MG63 (cell line): ENCODE measurements around the gene FAH. TPM values are rescaled to one million over a fixed set of nuclear protein-coding genes. Genes with fewer than 3 reads are reported as not detected.
A peak's percentile ranks its signal among the peaks of the same experiment; 100 is the strongest.
"Not testable (repeated sequence)": the region's sequence is repeated elsewhere in the genome, so short reads cannot be mapped to it uniquely, and the experiment has no call there.

Experiments
- DNase-seq: peaks from one replicate; pipeline ENCODE4 v3.0.0-alpha.2; 2020
- H3K27me3 ChIP-seq: fragments of 250-450 bp; sonication (Bioruptor Pico); 2 replicates; pipeline ENCODE4 v1.5.1; 2020; ENCODE audit warnings: mild to moderate bottlenecking, moderate library complexity
- H3K36me3 ChIP-seq: fragments of 250-450 bp; sonication (Bioruptor Pico); 2 replicates; pipeline ENCODE4 v1.5.1; 2020; ENCODE audit warnings: mild to moderate bottlenecking, moderate library complexity
- H3K4me3 ChIP-seq: fragments of 250-450 bp; sonication (Bioruptor Pico); 2 replicates; pipeline ENCODE4 v1.5.1; 2020; ENCODE audit warnings: mild to moderate bottlenecking, moderate library complexity
- H3K9me3 ChIP-seq: fragments of 250-450 bp; sonication (Bioruptor Pico); 2 replicates; pipeline ENCODE4 v1.5.1; 2020; ENCODE audit warnings: mild to moderate bottlenecking, moderate library complexity
- total RNA-seq: library from RNA; depleted of rRNA; stranded (reverse); fragments of >200 nt; shearing (Covaris generic); gene quantifications from 2 replicates; pipeline ENCODE4 v1.2.3, GENCODE V29; 2014; ENCODE audit warnings: low replicate concordance

The FAH gene
- total RNA-seq, 1 experiment from 2014 or later = 93.3 TPM

GRCh38 chr15:80138961-80139360, 13.8 kb upstream of the FAH start:
- Histone ChIP-seq H3K27me3 (no peaks in the 10 kb centered on the region), H3K4me3 (no peak overlapping the region), H3K9me3 (no peaks in the 10 kb centered on the region), H3K36me3 (peaks cover 16% of the 10 kb centered on the region)
- no peak for DNase-seq

DNA sequence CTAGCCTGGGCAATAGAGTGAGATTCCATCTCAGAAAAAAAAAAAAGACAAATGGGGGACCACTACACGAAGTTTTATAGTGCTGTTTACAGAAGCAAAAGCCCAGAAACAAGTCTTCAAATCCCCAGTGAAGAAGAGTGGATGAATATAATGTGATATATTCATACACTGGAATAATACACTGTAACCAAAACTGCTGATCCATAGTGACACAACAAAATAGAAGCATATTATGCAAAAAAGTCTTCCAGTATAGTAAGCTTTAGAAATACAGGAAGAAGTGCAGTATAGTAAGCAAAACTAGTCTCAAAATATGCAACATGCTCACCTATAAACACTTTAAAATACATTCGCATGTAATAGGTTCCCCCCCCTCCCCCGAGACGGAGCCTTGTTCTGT, 11.9 kb upstream of the FAH start:
- H3K9me3 ChIP-seq = no peaks in the 10 kb centered on the region
- H3K36me3 ChIP-seq = peaks cover 6% of the 10 kb centered on the region
- no peak for DNase-seq

DNA sequence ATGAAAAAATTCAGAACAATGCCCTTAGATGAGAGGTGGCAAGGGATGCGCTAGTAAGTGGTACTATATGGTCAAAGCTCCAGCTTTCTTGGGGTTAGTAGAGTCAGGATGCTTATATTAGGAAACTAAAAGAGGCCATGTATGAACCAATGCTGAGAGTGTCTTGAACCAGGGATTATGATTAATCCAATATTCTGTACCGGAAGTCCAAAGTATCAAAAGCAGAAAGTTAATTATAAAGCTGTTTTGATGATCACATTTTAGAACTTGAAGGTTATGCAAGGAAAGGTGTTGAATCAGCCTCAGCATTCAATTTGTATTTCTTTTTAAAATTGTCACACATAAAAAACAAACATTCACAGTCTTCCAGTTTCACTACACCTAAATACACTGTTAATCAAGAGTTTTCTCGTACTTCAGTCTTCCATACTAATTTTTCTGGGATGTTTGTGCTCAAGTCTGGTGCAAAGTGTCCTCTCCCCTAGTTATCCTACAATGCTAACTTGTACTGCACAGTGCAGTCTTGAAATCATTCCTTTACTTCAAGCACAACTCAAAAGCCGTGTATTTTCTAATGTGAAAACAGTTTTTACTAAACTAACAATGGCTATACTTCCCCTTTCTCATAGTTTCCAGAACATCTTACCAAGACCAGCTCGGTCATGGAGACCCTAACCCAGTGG, 10.7 kb upstream of the FAH start:
- no peaks in the 10 kb centered on the region for H3K9me3 ChIP-seq
- H3K36me3 ChIP-seq = peaks cover 3% of the 10 kb centered on the region
- DNase-seq = no peak
- H3K4me3 ChIP-seq = no peak overlapping the region
- H3K27me3 ChIP-seq = no peaks in the 10 kb centered on the region

More for the DNA sequence above, 11.9 kb upstream of the FAH start:
- H3K4me3 ChIP-seq = no peak overlapping the region
- H3K27me3 ChIP-seq = no peaks in the 10 kb centered on the region

DNA sequence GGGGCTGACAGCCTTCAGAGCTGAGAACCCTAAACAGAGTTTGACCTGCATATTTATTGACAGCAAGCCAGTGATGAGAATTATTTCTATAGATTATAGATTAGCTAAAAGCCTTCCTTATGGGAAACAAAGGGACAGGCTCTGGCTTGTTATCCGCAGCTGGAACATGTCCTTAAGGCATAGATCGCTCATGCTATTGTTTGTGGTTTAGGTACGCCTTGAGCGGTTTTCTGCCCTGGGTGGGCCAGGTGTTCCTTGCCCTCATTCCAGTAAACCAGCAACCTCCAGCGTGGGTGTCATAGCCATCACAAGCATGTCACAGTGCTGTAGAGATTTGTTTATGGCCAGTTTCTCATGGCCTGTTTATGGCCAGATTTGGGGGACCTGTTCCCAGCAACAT, 10.2 kb upstream of the FAH start:
- H3K9me3 ChIP-seq = no peaks in the 10 kb centered on the region
- no peak for DNase-seq
- H3K4me3 ChIP-seq = no peak overlapping the region
- H3K36me3 ChIP-seq = no peaks in the 10 kb centered on the region
- no peaks in the 10 kb centered on the region for H3K27me3 ChIP-seq

- Histone ChIP-seq H3K27me3 (no peaks in the 10 kb centered on the region), H3K9me3 (no peaks in the 10 kb centered on the region), H3K4me3 (no peak overlapping the region), H3K36me3 (peaks cover 15% of the 10 kb centered on the region)
- no peak for DNase-seq
Observed at GRCh38 chr15:80151148-80151547, 1.7 kb upstream of the FAH start.

DNA sequence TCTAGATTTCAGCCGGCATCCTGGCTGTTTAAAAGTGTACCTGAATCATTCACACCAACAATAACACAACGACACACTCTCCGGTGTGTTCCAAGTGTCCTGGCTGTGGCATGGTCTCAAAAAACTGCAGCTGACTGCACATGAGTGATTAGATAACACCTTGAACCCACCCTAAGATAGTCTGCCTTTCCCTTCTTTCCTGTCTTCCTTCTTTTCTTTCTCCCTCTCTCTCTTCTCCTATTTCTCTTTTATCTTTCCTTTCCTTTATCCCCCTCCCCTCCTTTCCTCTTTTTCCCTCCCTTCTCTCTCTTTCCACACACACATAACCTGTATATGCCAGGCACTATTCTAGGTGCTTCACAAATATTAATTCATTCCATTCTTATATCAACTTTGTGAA, 1.2 kb upstream of the FAH start:
- Histone ChIP-seq H3K9me3 (no peaks in the 10 kb centered on the region), H3K36me3 (peaks cover 15% of the 10 kb centered on the region), H3K4me3 (peak overlapping the region; percentile 49), H3K27me3 (no peaks in the 10 kb centered on the region)
- no peak for DNase-seq

DNA sequence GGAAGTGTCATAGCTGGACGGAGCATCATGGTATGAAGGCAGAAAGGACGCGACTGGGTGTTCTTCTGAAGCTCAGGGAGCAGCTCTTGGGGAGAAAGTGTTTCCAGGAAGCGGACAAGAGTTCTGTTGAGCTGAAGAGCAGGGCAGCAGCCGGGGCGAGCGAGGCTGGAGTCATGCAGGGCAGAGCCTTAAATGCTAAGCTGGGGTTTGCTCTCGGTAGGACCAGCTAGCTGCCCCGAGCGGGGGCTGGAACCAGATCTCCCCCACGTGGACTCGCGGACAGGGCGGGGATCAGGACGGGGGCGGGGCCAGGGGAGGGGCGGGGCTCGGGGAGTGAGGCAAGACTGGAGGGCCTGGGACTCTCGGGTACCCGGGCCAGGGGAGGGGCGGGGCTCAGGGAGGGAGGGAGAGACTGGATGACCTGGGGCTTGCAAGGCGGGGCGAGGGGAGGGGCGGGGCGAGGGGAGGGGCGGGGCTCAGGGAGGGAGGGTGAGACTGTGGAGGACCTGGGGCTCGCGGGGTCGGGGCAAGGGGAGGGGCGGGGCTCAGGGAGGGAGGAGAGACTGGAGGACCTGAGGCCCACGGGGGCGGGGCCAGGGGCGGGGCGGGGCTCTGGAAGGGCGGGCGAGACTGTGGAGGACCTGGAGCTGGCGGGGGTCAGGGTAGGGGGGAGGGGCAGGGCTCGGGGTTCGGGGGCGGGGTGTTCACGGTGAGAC, 461 bp upstream of the FAH start:
- Histone ChIP-seq H3K9me3 (no peaks in the 10 kb centered on the region), H3K4me3 (peak overlapping the region; percentile 92), H3K36me3 (peaks cover 18% of the 10 kb centered on the region), H3K27me3 (no peaks in the 10 kb centered on the region)
- peak; percentile 99 for DNase-seq

- peak overlapping the region; percentile 92 for H3K4me3 ChIP-seq
- no peak for DNase-seq
Observed at GRCh38 chr15:80153900-80154299, 1.1 kb downstream of the FAH start.

GRCh38 chr15:80154336-80154735, 1.5 kb downstream of the FAH start:
- Histone ChIP-seq H3K36me3 (peaks cover 30% of the 10 kb centered on the region), H3K9me3 (no peaks in the 10 kb centered on the region), H3K4me3 (no peak overlapping the region; the same call in 1 of the 2 replicates), H3K27me3 (no peaks in the 10 kb centered on the region)
- no peak for DNase-seq

More at GRCh38 chr15:80153900-80154299, 1.1 kb downstream of the FAH start:
- Histone ChIP-seq H3K27me3 (no peaks in the 10 kb centered on the region), H3K9me3 (no peaks in the 10 kb centered on the region), H3K36me3 (peaks cover 28% of the 10 kb centered on the region)

- H3K27me3 ChIP-seq = no peaks in the 10 kb centered on the region
- no peak for DNase-seq
Observed at GRCh38 chr15:80155001-80155377, 2.2 kb downstream of the FAH start.

DNA sequence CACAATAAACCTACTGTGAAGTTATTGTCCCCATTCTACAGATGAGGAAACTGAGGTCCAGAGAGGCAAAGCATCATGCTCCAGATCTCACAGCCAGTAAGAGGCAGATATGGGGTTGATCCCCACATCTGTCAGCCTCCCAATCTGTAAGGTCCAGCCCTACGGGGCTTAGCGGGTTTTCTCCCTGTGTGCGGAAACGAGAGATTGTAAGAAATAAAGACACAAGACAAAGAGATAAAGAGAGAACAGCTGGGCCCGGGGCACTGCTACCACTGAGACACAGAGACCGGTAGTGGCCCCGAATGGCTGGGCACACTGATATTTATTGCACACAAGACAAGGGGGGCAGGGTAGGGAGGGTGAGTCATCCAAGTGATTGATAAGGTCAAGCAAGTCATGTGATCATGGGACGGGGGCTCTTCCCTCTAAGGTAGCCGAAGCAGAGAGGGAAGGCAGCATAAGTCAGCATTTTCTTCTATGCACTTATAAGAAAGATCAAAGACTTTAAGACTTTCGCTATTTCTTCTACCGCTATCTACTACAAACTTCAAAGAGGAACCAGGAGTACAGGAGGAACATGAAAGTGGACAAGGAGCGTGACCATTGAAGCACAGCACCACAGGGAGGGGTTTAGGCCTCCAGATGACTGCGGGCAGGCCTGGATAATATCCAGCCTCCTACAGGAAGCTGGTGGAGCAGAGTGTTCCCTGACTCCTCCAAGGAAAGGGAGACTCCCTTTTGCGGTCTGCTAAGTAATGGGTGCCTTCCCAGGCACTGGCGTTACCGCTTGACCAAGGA, 2.8 kb downstream of the FAH start:
- not testable (repeated sequence) for H3K9me3 ChIP-seq, H3K27me3 ChIP-seq, H3K4me3 ChIP-seq
- DNase-seq = peak; percentile 56
- peaks cover 42% of the 10 kb centered on the region for H3K36me3 ChIP-seq

More at GRCh38 chr15:80155001-80155377, 2.2 kb downstream of the FAH start:
- Histone ChIP-seq H3K4me3 (no peak overlapping the region), H3K36me3 (peaks cover 36% of the 10 kb centered on the region), H3K9me3 (no peaks in the 10 kb centered on the region)

- Histone ChIP-seq H3K36me3 (peaks cover 47% of the 10 kb centered on the region), H3K9me3 (no peaks in the 10 kb centered on the region), H3K4me3 (no peak overlapping the region), H3K27me3 (no peaks in the 10 kb centered on the region)
- DNase-seq = no peak
Observed at GRCh38 chr15:80156176-80156720, 3.4 kb downstream of the FAH start.

- no peaks in the 10 kb centered on the region for H3K27me3 ChIP-seq
- H3K4me3 ChIP-seq = no peak overlapping the region
- DNase-seq = no peak
- no peaks in the 10 kb centered on the region for H3K9me3 ChIP-seq
- peaks cover 54% of the 10 kb centered on the region for H3K36me3 ChIP-seq
Observed at GRCh38 chr15:80157215-80157614, 4.4 kb downstream of the FAH start.

DNA sequence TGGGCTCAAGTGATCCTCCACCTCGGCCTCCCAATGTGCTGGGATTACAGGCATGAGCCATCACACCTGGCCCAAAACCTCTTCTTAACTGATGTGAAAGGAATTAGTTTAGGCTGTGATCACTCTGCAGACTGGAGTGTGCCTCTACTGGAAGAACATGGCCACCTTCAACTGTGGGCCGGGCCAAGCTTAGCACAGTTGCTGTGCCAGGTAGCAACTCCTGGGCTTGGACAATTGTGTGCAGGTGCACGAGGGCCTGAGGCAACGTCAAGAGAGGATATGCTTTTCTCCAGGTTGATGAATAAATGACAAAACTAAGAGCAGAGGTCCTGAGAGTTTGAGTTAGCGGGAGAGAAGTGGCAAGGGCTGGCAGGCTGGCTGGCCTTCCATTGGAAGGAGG, 6.5 kb downstream of the FAH start:
- no peak for DNase-seq
- Histone ChIP-seq H3K9me3 (no peaks in the 10 kb centered on the region), H3K36me3 (peaks cover 70% of the 10 kb centered on the region), H3K27me3 (no peaks in the 10 kb centered on the region), H3K4me3 (no peak overlapping the region)

DNA sequence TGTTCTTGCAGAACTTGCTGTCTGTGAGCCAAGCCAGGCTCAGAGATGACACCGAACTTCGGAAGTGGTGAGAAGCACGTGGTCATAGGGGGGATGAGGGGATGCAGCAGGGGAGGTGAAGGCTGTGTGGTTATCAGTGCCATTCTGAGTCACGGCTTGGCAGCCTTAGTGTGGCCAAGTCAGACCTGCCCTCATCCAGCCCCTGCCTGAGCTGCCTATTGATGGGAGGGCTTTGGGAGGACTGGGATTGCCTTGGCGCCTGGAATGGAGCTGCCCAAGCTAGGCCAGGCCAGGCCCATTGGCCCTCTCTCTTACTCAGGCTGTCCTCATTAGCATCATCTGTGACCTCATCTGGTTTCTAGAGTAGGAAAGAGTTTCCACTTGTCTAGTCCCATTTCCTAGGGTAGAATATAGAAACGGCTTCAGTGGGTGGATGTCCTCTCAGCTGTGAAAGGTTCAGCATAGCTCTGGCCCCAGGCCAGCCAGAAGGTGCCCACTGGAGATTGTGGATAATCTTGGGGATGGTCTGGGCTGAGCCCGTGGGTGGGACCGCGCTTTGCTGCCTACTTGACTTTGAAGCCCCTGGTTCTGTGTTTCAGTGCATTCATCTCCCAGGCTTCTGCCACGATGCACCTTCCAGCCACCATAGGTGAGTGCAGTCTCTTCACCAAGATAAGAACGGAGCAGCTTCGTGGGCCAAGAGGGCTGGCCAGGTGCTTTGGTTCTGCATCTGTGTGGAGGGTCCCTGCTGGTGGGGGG, 7.2 kb downstream of the FAH start:
- no peaks in the 10 kb centered on the region for H3K9me3 ChIP-seq
- DNase-seq = peak; percentile 92
- H3K36me3 ChIP-seq = peaks cover 68% of the 10 kb centered on the region
- no peaks in the 10 kb centered on the region for H3K27me3 ChIP-seq
- no peak overlapping the region for H3K4me3 ChIP-seq

GRCh38 chr15:80160570-80161156, 7.9 kb downstream of the FAH start:
- peak; percentile 92 for DNase-seq
- Histone ChIP-seq H3K9me3 (no peaks in the 10 kb centered on the region), H3K36me3 (peaks cover 62% of the 10 kb centered on the region), H3K27me3 (no peaks in the 10 kb centered on the region), H3K4me3 (no peak overlapping the region)
